Measurements from ENCODE around the gene ABLIM3. TPM values are rescaled to one million over a fixed set of nuclear protein-coding genes. Genes with fewer than 3 reads are reported as not detected.
"Not testable (repeated sequence)": the region's sequence is repeated elsewhere in the genome, so short reads cannot be mapped to it uniquely, and the experiment has no call there.

Gene ABLIM3
- total and polyA plus RNA-seq, 4 experiments from 2014 or later, result not detected

DNA sequence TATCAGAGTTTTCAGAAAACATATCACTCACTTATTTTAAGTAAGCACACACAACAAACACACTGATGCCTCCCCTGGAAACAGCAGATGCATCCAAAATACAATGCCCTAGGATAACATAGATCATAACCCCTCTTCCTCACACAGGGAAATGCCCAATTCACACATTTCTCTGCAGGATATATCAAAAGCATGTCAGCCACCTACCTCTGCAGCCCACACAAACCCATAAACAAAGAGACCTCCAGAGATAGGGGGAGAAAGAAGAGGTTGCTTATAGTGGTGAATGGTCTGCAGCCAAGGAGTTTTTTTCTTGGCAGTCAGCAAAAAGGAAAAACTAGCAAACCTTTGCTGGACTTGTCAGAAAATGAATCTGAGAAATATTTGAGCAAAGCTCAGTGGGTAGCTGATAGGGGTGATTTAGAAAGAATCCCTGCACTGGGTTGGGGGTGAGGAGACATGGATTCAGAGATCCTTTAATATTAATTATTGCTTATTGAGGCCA, 36.1 kb downstream of the ABLIM3 start:
- H3K27me3 Mint-ChIP-seq, result peaks cover 5 to 11% of the 10 kb centered on the region in 2 donors
- H3K27ac Mint-ChIP-seq, result no peak overlapping the region
- H3K4me1 Mint-ChIP-seq, result no peaks in the 10 kb centered on the region
- no peaks in the 10 kb centered on the region for H3K4me1 ChIP-seq (ENCODE audit: insufficient read depth, low read length)
- no peak overlapping the region for H3K4me3 ChIP-seq (ENCODE audit: low read length in 2 of 2)
- ChIA-PET CTCF (ENCODE audit: partially characterized antibody) (no interaction called here), POLR2A (ENCODE audit: partially characterized antibody) (no interaction called here)
- H3K4me3 Mint-ChIP-seq, result no peak overlapping the region
- no peaks in the 10 kb centered on the region for H3K9me3 Mint-ChIP-seq
- no peaks in the 10 kb centered on the region for H3K36me3 Mint-ChIP-seq
- no peaks in the 10 kb centered on the region for H3K36me3 ChIP-seq (ENCODE audit: insufficient read depth, low read length)
- no peak overlapping the region for H3K27ac ChIP-seq (ENCODE audit: low read depth, low read length)
- no peaks in the 10 kb centered on the region for H3K9me3 ChIP-seq (ENCODE audit: control insufficient read depth in 1 of 2, low read length in 2 of 2)
- DNase-seq, result no peak
- no peaks in the 10 kb centered on the region for H3K27me3 ChIP-seq (ENCODE audit: insufficient read depth, low read length)
- intact Hi-C loops (cut with micrococcal nuclease), result no loop called here

DNA sequence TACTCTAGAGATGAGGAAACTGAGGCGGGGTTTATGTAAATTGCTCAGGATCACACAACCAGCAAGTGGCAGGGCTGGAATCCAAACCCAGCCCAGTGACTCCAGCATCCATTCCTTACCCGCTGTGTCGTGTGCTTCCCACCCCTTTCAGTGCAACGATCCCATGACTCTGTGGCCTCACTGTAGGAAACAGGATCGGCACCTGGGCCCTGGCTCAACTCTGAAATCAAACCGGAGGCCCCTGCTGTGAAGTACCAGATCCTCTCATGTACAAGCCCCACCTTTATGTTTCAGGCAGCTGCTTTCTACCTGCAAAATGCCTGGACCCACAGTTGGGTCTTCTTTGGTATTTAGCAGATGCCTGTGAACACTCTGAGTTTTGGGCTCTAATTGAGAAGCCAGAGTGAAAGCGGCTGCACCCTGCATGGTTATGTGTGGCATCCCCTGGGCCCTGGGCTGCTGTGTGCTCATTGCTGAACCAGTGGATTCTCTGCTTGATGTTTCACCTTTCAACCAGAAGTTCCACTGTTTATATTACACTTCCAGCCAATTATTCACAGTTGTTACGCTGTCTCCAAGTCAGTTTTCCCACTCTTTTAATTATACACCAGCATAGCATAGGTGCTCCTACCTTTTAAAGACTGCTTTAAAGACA, 36.7 kb downstream of the ABLIM3 start:
- H3K36me3 ChIP-seq (ENCODE audit: insufficient read depth, low read length), result no peaks in the 10 kb centered on the region
- Mint-ChIP-seq H3K9me3 (no peaks in the 10 kb centered on the region), H3K36me3 (no peaks in the 10 kb centered on the region), H3K27ac (no peak overlapping the region), H3K4me3 (no peak overlapping the region), H3K27me3 (peaks cover 10 to 12% of the 10 kb centered on the region in 2 donors), H3K4me1 (no peaks in the 10 kb centered on the region)
- intact Hi-C loops (cut with micrococcal nuclease), result no loop called here
- POLR2A ChIA-PET (ENCODE audit: partially characterized antibody), result no interaction called here
- H3K27me3 ChIP-seq (ENCODE audit: insufficient read depth, low read length), result no peaks in the 10 kb centered on the region
- CTCF ChIA-PET (ENCODE audit: partially characterized antibody), result no interaction called here
- H3K4me3 ChIP-seq (ENCODE audit: low read length in 2 of 2), result no peak overlapping the region
- no peak for DNase-seq
- no peaks in the 10 kb centered on the region for H3K9me3 ChIP-seq (ENCODE audit: control insufficient read depth in 1 of 2, low read length in 2 of 2)
- H3K4me1 ChIP-seq (ENCODE audit: insufficient read depth, low read length), result no peaks in the 10 kb centered on the region
- H3K27ac ChIP-seq (ENCODE audit: low read depth, low read length), result no peak overlapping the region

DNA sequence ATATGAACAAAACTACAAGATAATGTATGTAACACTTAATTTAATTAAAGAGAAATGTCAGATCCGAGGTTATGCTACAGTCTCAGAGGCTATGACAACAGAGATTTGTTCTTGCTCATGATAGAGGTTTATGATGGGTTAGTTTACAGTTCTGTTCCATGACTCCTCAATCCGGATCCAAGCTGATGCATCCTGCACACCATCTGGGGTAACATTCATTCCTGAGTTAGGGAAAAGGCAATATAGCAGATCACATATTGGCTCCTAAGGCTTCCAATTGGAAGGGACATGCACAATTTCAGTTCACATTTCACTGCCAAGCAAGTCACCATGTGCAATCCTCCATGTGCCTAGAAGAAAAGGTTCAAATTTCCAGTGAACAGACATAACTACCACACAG, 40.4 kb downstream of the ABLIM3 start:
- CTCF ChIA-PET (ENCODE audit: partially characterized antibody), result interaction anchor here (1.6 kb wide), 1 partner anchor 15 kb away, joined by 3 read pairs; no protein-coding TSS in a partner anchor
- H3K9me3 Mint-ChIP-seq, result peaks cover 0 to 2% (median 0%) of the 10 kb centered on the region in 8 donors

DNA sequence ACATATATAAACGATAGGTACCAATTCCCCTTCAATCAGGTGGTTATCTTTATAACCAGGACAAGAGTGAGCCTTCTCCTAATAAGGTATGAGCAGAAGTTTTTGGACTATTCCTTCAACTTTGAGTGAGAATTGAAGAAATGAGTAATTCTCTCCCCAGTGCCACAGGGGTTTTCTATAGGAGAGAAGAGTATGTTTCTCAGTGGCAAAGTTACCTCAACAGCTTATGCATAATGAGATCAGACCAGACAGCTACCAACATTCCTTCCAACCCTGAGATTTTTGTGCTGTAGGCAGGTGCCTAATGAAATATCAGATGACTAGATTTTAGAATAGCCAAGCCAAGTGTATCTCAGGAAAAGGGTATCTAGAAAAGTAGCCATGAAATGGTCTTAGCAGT, 40.9 kb downstream of the ABLIM3 start:
- H3K9me3 ChIP-seq (ENCODE audit: control insufficient read depth in 1 of 2, low read length in 2 of 2), result no peaks in the 10 kb centered on the region
- H3K27ac ChIP-seq (ENCODE audit: low read depth, low read length), result no peak overlapping the region
- Mint-ChIP-seq H3K27ac (no peak overlapping the region), H3K4me3 (no peak overlapping the region), H3K27me3 (peaks cover 17 to 19% of the 10 kb centered on the region in 2 donors), H3K4me1 (no peaks in the 10 kb centered on the region), H3K9me3 (peaks cover 0 to 2% (median 0%) of the 10 kb centered on the region in 8 donors), H3K36me3 (no peaks in the 10 kb centered on the region)
- no peaks in the 10 kb centered on the region for H3K27me3 ChIP-seq (ENCODE audit: insufficient read depth, low read length)
- H3K4me3 ChIP-seq (ENCODE audit: low read length in 2 of 2), result no peak overlapping the region
- no peaks in the 10 kb centered on the region for H3K36me3 ChIP-seq (ENCODE audit: insufficient read depth, low read length)
- POLR2A ChIA-PET (ENCODE audit: partially characterized antibody), result no interaction called here
- intact Hi-C loops (cut with micrococcal nuclease), result no loop called here
- CTCF ChIA-PET (ENCODE audit: partially characterized antibody), result interaction anchor here (0.7 kb wide), 1 partner anchor 9 kb away, joined by 3 read pairs; no protein-coding TSS in a partner anchor
- no peaks in the 10 kb centered on the region for H3K4me1 ChIP-seq (ENCODE audit: insufficient read depth, low read length)
- no peak for DNase-seq

More for the DNA sequence above, 40.4 kb downstream of the ABLIM3 start:
- POLR2A ChIA-PET (ENCODE audit: partially characterized antibody), result no interaction called here
- Histone ChIP-seq H3K27me3 (ENCODE audit: insufficient read depth, low read length) (no peaks in the 10 kb centered on the region), H3K36me3 (ENCODE audit: insufficient read depth, low read length) (no peaks in the 10 kb centered on the region), H3K4me3 (ENCODE audit: low read length in 2 of 2) (no peak overlapping the region), H3K4me1 (ENCODE audit: insufficient read depth, low read length) (no peaks in the 10 kb centered on the region), H3K9me3 (ENCODE audit: control insufficient read depth in 1 of 2, low read length in 2 of 2) (no peaks in the 10 kb centered on the region), H3K27ac (ENCODE audit: low read depth, low read length) (no peak overlapping the region)
- Mint-ChIP-seq H3K27me3 (peaks cover 15 to 19% of the 10 kb centered on the region in 2 donors), H3K36me3 (no peaks in the 10 kb centered on the region), H3K27ac (no peak overlapping the region), H3K4me3 (no peak overlapping the region), H3K4me1 (no peaks in the 10 kb centered on the region)
- DNase-seq, result no peak
- intact Hi-C loops (cut with micrococcal nuclease), result no loop called here

DNA sequence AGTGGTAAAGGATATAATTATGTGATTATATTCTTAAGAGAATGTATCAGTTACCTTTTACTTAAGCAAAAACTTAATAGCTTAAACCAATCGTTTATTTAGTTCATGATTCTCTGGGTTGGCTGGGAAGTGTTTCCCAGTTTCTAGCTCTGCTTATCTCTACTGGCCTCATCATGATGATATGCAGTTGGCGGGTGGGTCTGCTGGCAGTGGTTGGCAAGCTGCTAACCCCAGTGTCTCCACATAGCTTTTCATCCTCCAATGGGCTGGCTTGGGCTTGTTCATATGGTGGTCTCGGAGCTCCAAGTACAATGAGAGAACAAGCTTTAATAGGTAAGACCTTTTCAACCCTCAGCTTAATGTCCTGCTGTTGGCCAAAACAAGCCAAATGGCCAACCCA, 43.8 kb downstream of the ABLIM3 start:
- Histone ChIP-seq H3K9me3 (ENCODE audit: control insufficient read depth in 1 of 2, low read length in 2 of 2) (no peaks in the 10 kb centered on the region), H3K4me1 (ENCODE audit: insufficient read depth, low read length) (no peaks in the 10 kb centered on the region), H3K27ac (ENCODE audit: low read depth, low read length) (no peak overlapping the region), H3K36me3 (ENCODE audit: insufficient read depth, low read length) (no peaks in the 10 kb centered on the region), H3K27me3 (ENCODE audit: insufficient read depth, low read length) (no peaks in the 10 kb centered on the region), H3K4me3 (ENCODE audit: low read length in 2 of 2) (no peak overlapping the region)
- intact Hi-C loops (cut with micrococcal nuclease), result no loop called here
- Mint-ChIP-seq H3K4me3 (no peak overlapping the region), H3K4me1 (no peaks in the 10 kb centered on the region), H3K27me3 (peaks cover 12 to 17% of the 10 kb centered on the region in 2 donors), H3K27ac (no peak overlapping the region), H3K36me3 (no peaks in the 10 kb centered on the region), H3K9me3 (peaks cover 0 to 2% (median 0%) of the 10 kb centered on the region in 8 donors)
- ChIA-PET POLR2A (ENCODE audit: partially characterized antibody) (no interaction called here), CTCF (ENCODE audit: partially characterized antibody) (no interaction called here)
- DNase-seq, result no peak

DNA sequence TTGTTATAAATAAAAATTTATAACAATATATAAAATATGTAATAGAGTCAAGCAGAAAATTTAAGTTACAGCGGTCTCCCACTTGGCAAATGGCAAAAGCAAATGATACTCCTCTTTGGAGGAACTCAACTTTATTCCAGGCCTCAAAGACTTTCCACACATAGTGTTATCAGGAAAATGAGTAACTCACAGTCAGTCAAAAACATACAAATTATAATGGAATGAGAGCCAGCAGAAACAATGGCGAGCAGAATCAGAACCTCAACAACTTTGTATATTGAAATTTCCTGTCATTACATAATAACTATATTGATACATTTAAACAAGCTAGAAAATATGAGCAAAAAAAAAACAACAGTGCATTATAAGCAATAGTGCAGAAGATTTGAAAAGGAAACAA, 45.2 kb downstream of the ABLIM3 start:
- peaks cover 0 to 2% (median 0%) of the 10 kb centered on the region in 8 donors for H3K9me3 Mint-ChIP-seq

DNA sequence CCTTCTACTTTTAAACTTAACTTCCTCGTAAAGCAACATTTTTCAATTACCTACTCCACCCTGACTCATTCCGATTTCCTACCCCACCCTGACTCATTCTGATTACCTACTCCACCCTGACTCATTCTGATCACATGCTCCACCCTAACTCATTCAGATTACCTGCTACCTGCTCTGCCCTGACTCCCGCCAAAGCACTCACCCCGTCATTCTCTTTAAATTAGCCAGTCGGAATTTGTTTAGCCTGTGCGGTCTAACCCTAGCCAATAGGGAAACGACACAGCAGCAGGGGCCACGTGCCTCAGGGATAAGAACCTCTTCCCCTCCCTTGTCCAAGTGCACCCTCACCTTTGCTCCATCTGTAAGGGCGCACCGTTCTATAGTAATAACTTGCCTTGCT, 46.3 kb downstream of the ABLIM3 start:
- H3K36me3 Mint-ChIP-seq; POLR2A ChIA-PET (ENCODE audit: partially characterized antibody); H3K4me1 ChIP-seq (ENCODE audit: insufficient read depth, low read length); H3K4me3 ChIP-seq (ENCODE audit: low read length in 2 of 2); H3K27ac ChIP-seq (ENCODE audit: low read depth, low read length); intact Hi-C loops (cut with micrococcal nuclease); CTCF ChIA-PET (ENCODE audit: partially characterized antibody); H3K9me3 ChIP-seq (ENCODE audit: control insufficient read depth in 1 of 2, low read length in 2 of 2); H3K4me1 Mint-ChIP-seq; H3K4me3 Mint-ChIP-seq; DNase-seq; H3K27me3 ChIP-seq (ENCODE audit: insufficient read depth, low read length); H3K36me3 ChIP-seq (ENCODE audit: insufficient read depth, low read length); H3K9me3 Mint-ChIP-seq; H3K27ac Mint-ChIP-seq: not testable (repeated sequence)
- peaks cover 10 to 15% of the 10 kb centered on the region in 2 donors for H3K27me3 Mint-ChIP-seq

More for the DNA sequence above, 45.2 kb downstream of the ABLIM3 start:
- Mint-ChIP-seq H3K36me3 (no peaks in the 10 kb centered on the region), H3K4me1 (no peaks in the 10 kb centered on the region), H3K27ac (no peak overlapping the region), H3K27me3 (peaks cover 12 to 17% of the 10 kb centered on the region in 2 donors), H3K4me3 (no peak overlapping the region)
- H3K4me3 ChIP-seq (ENCODE audit: low read length in 2 of 2), result no peak overlapping the region
- intact Hi-C loops (cut with micrococcal nuclease), result no loop called here
- ChIA-PET CTCF (ENCODE audit: partially characterized antibody) (interaction anchor here (0.7 kb wide), 1 partner anchor 19 kb away, joined by 3 read pairs; no protein-coding TSS in a partner anchor), POLR2A (ENCODE audit: partially characterized antibody) (no interaction called here)
- no peaks in the 10 kb centered on the region for H3K4me1 ChIP-seq (ENCODE audit: insufficient read depth, low read length)
- no peaks in the 10 kb centered on the region for H3K27me3 ChIP-seq (ENCODE audit: insufficient read depth, low read length)
- no peak overlapping the region for H3K27ac ChIP-seq (ENCODE audit: low read depth, low read length)
- DNase-seq, result no peak
- H3K9me3 ChIP-seq (ENCODE audit: control insufficient read depth in 1 of 2, low read length in 2 of 2), result no peaks in the 10 kb centered on the region
- H3K36me3 ChIP-seq (ENCODE audit: insufficient read depth, low read length), result no peaks in the 10 kb centered on the region

All from CD4-positive, alpha-beta memory T cell (primary cell).